Cardiac muscle cell (in vitro differentiated cells and primary cell): ENCODE data around the gene UBE2H. TPM values are rescaled to one million over a fixed set of nuclear protein-coding genes. Genes with fewer than 3 reads are reported as not detected.
"Not testable (repeated sequence)": the region's sequence is repeated elsewhere in the genome, so short reads cannot be mapped to it uniquely, and the experiment has no call there.

ENCODE experiments used
- DNase-seq, 2 donors: peaks; one replicate each; pipeline versions ENCODE4 v3.0.0 to v3.0.0-alpha.2; 2010 to 2017; ENCODE audit warnings: low read depth in 1 of 2, low spot score in 1 of 2
- H3K27ac ChIP-seq: fragments of 200-600 bp; sonication (generic); 2 replicates; pipeline ENCODE4 v1.5.1; 2016
- H3K27me3 ChIP-seq: fragments of 200-600 bp; sonication (generic); 2 replicates; pipeline ENCODE4 v1.6.0; 2016; ENCODE audit warnings: control low read depth
- H3K36me3 ChIP-seq: fragments of 200-600 bp; sonication (generic); 2 replicates; pipeline ENCODE4 v1.5.1; 2016; ENCODE audit warnings: control low read depth
- H3K4me1 ChIP-seq: fragments of 200-600 bp; sonication (generic); 2 replicates; pipeline ENCODE4 v1.8.1; 2017; ENCODE audit warnings: low read depth, mild to moderate bottlenecking, mixed run types
- H3K4me3 ChIP-seq: fragments of 200-600 bp; sonication (generic); 2 replicates; pipeline ENCODE4 v1.5.1; 2016; ENCODE audit warnings: mild to moderate bottlenecking
- H3K9me3 ChIP-seq: fragments of 200-600 bp; sonication (generic); 2 replicates; pipeline ENCODE4 v1.5.1; 2017; ENCODE audit warnings: low read depth, mild to moderate bottlenecking, control low read depth
- CTCF ChIP-seq: IDR thresholded peaks from 2 replicates; pipeline ENCODE4 v1.5.1; 2012; ENCODE audit warnings: low read depth, mild to moderate bottlenecking, low read length
- polyA plus RNA-seq: library from polyadenylated mRNA; unstranded; fragments of >200 nt; fragmentation: Nextera tagmentation; extraction: Ambion mirVana; gene quantifications from 2 replicates; pipeline ENCODE4 v1.2.1, GENCODE V29; 2016
- total RNA-seq: library from RNA; depleted of rRNA; stranded (reverse); fragments of >200 nt; gene quantifications from 2 replicates; pipeline ENCODE4 v1.2.3, GENCODE V29; 2016

Gene UBE2H
- total and polyA plus RNA-seq, 2 experiments from 2014 or later: 140 to 409 TPM

DNA sequence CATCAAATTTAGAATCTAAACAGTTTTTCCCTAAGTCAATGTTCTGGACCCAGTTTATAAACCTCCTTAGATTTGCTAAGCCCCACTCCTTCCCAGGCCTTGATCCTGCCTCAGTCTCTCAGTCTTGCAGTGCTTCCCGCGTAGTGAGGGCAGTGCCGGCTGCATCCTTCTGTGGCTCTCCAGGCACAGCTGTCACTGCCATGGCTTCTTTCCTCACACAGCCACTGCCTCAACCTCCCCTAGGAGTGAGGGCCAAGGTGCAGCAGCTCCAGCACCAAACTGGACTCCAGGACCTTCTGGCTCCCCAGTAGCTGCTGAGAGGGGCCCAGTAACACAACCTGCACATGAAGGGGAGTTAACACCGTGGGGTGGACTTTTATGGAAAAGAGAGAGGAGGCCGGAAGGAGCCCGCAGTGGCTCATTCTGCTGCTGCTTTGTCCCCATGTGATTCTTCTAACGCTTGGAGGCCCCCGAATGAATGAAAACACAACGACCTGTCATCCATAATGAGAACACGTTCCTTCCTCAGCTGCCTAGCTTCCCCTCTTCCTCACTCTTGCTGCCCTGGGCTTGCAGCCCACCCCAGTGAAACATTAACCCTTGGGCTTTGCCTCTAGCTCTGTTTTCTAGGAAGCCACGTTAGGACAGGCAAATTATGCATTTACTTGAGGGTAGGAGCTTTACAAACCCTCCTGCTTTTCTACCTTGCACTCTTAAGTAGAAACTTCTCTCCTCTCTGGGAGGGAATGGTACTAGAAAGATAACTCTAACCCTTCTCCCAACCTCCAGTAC is 16.0 kb upstream of the UBE2H start:
- no peak for TF ChIP-seq CTCF
- Histone ChIP-seq H3K9me3 (no peaks in the 10 kb centered on the region), H3K36me3 (no peaks in the 10 kb centered on the region), H3K27ac (no peak overlapping the region), H3K4me1 (no peaks in the 10 kb centered on the region), H3K4me3 (no peak overlapping the region), H3K27me3 (no peaks in the 10 kb centered on the region)
- no peak for DNase-seq

GRCh38 chr7:129960204-129960475 is 7.4 kb upstream of the UBE2H start:
- H3K4me3 ChIP-seq, DNase-seq: not testable (repeated sequence)

DNA sequence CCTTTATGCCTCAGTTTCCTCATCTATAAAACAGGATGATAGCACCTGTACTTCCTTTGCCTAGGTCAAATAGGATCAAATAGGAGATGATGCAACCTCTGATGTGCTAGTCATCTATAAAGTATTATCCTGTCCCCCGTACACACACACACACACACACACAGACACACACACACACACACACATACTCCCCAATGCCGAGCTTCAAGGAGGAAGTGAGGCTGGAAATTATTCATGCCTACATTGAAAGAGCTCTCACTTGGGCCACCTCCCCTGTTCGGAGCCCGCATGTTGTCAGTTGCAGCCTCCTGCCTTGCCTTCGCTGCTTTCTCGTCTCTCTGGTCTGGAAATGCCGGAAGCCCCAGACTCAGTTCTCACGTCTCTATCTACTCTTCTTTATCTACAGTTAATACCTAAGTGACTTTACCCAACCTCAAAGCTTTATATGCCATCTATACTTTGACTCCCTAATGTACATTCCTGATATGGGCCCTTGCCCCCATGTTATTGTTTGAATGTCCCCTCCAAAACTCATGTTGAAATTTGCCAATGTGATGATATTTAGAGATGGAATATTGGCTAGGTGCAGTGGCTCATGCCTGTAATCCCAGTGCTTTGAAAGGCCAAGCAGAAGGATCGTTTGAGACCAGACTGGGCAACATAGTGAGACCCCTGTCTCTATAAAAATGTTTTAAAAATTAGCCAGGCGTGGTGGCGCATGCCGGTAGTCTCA is 6.9 kb upstream of the UBE2H start:
- no peaks in the 10 kb centered on the region for H3K27me3 ChIP-seq
- DNase-seq: peak in 1 of 2 donors; percentile 40
- H3K4me1 ChIP-seq: peaks cover 12% of the 10 kb centered on the region
- peak overlapping the region; percentile 86 for H3K27ac ChIP-seq
- H3K9me3 ChIP-seq: no peaks in the 10 kb centered on the region
- no peaks in the 10 kb centered on the region for H3K36me3 ChIP-seq
- no peak for TF ChIP-seq CTCF
- H3K4me3 ChIP-seq: no peak overlapping the region

More at GRCh38 chr7:129960204-129960475, 7.4 kb upstream of the UBE2H start:
- not testable (repeated sequence) for H3K9me3 ChIP-seq, H3K36me3 ChIP-seq, H3K27ac ChIP-seq, H3K27me3 ChIP-seq
- H3K4me1 ChIP-seq: peaks cover 12% of the 10 kb centered on the region

DNA sequence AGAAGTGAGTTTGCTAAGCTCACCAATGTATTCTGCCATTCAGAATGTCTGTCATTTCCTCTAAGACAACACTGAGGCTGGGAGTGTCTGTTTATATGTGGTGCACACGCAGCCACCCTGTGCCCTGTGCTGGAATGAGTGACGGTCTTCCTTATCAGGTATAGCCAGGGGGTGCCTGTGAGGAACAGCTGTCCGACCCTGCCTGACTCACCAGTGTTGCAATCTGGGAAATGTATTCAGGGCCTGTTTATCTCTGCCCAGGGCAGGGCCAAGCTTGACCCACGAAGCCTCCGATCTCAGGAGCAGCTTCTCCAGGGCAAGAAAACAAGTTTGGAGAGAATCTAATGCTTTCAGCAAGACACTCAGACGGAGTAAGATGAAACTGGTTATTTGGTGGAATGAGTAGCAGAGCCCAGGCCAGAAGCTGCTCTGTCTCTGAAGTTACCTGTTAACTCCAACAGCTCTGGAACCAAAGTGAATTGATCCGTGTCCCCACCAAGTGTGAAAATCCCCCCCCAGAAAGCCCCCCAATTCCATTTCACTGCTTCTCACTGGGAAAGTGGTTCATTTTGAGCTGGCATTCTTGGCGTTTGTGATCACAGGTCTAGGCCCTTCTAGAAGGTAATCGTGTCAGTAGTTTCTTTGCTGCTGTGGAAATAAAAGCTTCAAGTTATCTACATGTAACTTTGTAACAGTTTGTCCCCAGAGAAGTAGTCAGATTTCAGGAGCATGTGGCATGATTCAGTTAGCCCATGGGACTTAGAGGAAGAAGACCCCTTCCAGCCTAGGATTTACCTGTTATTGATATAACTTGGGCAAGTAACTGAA is 6.1 kb upstream of the UBE2H start:
- TF ChIP-seq CTCF: no peak
- H3K9me3 ChIP-seq: no peaks in the 10 kb centered on the region
- no peaks in the 10 kb centered on the region for H3K27me3 ChIP-seq
- peaks cover 12% of the 10 kb centered on the region for H3K4me1 ChIP-seq
- DNase-seq: peak; percentile 45 to 81
- H3K4me3 ChIP-seq: no peak overlapping the region
- H3K27ac ChIP-seq: peak overlapping the region; percentile 86
- H3K36me3 ChIP-seq: no peaks in the 10 kb centered on the region

DNA sequence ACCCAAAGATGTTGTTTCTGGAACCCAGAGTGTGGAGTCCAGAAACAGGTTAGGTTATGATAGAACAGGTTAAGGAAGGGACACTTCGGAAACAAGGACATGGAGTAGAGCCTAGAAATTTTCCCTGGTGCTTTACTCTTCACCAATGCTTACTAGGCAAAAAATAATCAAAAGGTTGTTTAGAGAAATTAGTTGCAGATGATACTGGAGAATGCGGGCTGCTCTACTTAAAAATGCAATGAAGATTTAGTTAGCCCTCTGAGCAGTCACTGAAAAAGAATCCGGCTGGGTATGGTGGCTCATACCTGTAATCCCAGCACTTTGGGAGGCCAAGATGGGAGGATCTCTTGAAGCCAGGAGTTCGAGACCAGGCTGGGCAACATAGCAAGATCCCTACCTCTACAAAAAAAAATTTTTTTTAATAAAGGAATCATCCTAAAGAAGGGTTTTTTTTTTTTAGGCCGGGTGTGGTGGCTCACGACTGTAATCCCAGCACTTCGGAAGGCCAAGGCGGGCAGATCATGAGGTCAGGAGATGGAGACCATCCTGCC is 3.3 kb upstream of the UBE2H start:
- Histone ChIP-seq H3K27ac (no peak overlapping the region), H3K36me3 (no peaks in the 10 kb centered on the region), H3K4me1 (peaks cover 12% of the 10 kb centered on the region), H3K4me3 (no peak overlapping the region), H3K27me3 (no peaks in the 10 kb centered on the region), H3K9me3 (no peaks in the 10 kb centered on the region)
- no peak for DNase-seq
- TF ChIP-seq CTCF: no peak
